Stimulated activated CD8-positive, alpha-beta memory T cell treated with anti-CD3 and anti-CD28 coated beads, Interleukin-7, amount 100 ng/mL, for 1 hour (primary cell): Measurements from ENCODE around the gene KCND3.

ENCODE experiments used
- DNase-seq, 2 donors: peaks; one replicate each; pipeline ENCODE4 v3.0.0-alpha.2; 2020; ENCODE audit warnings: low read depth in 2 of 2

The KCND3 gene

DNA sequence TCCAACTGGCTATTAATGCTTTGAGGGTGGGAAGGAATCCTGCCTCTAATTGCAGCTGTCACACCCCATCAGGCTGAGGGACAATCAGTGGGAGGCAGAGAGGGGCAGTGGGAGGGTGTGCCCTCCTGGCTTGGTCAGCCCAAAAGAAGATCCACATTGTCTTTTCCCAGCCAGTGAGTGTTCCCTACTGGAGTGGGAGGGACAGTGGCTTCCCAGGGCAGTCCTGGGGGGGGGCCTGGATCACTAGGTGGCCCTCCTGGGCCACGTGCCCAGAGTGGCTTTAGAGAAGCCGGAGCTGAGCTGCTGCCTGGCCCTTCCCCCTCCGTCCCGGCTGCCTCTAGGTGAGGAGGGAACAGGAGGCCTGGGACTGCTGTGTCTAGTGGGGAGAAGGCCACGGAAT lies 264.3 kb downstream of the KCND3 start:
- no peak for DNase-seq

GRCh38 chr1:111723871-111724270 lies 265.6 kb downstream of the KCND3 start:
- DNase-seq = no peak

DNA sequence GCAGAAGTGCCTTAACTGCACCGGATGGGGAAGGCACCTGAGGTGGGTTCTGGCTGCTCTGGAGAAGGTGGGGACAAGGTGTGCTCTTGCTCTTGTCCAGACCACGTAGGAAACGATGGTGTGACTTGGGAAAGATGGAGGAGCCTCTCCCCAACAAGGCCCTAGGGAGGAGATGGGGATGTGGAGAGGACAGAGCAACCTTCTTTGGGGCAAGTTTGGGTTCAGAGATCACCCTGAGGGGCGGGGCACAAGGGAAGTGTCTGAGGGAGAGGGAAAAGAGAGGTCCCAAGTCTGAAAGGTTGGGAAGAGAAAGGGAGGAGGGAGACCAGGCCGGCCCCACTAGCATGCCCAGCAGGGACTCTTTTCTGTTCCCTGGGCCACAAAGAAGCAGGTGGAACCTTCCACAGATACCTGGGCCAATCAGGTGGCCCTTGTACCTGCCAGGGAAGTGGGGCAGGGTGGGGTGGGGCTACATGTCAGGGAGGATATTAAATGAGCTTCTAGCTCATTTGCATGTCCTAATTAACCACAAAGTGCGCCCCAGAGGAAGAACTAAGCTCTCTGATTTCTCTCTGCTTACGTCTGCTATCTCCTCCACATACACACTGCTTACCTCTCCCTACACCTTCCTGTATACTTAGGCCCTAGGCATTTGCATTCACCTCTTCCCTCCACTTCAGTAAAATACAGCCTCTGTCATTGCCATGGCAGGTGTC lies 266.2 kb downstream of the KCND3 start:
- no peak for DNase-seq

DNA sequence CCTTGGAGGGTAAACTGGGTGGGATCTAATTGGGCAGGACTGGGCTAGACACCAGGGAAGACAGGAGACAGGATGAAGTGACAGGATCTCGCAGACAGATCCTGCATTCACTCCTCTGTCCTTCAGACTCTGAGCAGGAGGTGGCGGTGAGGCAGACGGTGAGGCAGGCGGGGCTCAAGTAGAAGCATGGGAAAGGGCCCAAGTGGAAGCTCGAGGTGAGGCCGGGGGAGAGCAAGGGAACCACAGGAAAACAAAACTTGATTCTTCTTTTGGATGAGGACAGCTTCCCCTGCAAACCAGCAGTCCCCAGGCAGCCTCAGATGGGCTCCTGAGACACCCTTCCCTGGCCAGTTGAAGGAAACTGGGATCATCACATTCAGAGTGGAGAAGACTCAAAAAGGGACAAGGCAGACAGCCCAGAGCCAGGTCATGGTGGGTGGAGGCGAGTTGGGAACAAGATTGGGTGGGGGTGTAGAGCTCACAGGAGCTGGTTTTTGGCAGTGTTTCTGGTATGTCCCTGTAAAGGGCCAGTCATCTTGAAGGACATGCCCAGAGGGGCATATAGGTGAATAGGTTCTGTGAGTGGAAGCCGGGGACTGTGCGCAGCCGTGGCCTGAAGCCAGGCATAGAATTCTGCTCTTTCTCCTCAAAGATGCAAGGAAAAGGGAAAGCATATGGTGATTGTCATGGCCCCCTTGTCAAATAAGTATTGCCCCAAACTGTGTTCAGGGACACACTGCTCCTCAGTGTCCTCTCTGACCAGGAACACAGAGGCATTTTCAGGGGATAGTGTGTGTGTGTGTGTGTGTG lies 268.3 kb downstream of the KCND3 start:
- DNase-seq = no peak
